HL-60 (cell line): ENCODE measurements around the gene SMOC1.

Experiments
- DNase-seq, 2 experiments: peaks; one replicate each; pipeline ENCODE4 v3.0.0-alpha.2; 2010 to 2020; ENCODE audit warnings: low read depth in 1 of 2, low spot score in 1 of 2
- H3K27ac ChIP-seq: fragments of 250-450 bp; sonication (Bioruptor Pico); replicated peaks from 2 replicates; pipeline ENCODE4 v1.5.1; 2020; ENCODE audit warnings: mild to moderate bottlenecking, moderate library complexity
- H3K27me3 ChIP-seq: fragments of 250-450 bp; sonication (Bioruptor Pico); 2 replicates; pipeline ENCODE4 v1.5.1; 2021; ENCODE audit warnings: mild to moderate bottlenecking, moderate library complexity; ENCODE audit not compliant: insufficient read depth, poor library complexity, severe bottlenecking
- H3K4me3 ChIP-seq: replicated peaks from 2 replicates; pipeline ENCODE4 v1.5.1; 2011; ENCODE audit warnings: mild to moderate bottlenecking, control low read depth, low read length; ENCODE audit not compliant: insufficient read depth
- GABPA ChIP-seq: IDR thresholded peaks from 2 replicates; pipeline ENCODE4 v1.6.1; 2012; ENCODE audit warnings: low read depth
- POLR2AphosphoS5 ChIP-seq: IDR thresholded peaks from 2 replicates; pipeline ENCODE4 v1.6.1; 2012; ENCODE audit warnings: low read depth
- SPI1 ChIP-seq: IDR thresholded peaks from 2 replicates; pipeline ENCODE4 v1.6.1; 2012; ENCODE audit warnings: low read depth, mild to moderate bottlenecking, borderline replicate concordance
- TF ChIP-seq, protein P1 (sequence below): IDR thresholded peaks from 2 replicates; pipeline ENCODE4 v1.6.1; 2012; ENCODE audit warnings: low read depth; ENCODE audit not compliant: insufficient replicate concordance
- TF ChIP-seq, protein P2 (sequence below): IDR thresholded peaks from one replicate; pipeline ENCODE4 v1.5.1; 2011; ENCODE audit warnings: low read length, control low read depth, inconsistent platforms; ENCODE audit not compliant: insufficient read depth

Gene SMOC1

DNA sequence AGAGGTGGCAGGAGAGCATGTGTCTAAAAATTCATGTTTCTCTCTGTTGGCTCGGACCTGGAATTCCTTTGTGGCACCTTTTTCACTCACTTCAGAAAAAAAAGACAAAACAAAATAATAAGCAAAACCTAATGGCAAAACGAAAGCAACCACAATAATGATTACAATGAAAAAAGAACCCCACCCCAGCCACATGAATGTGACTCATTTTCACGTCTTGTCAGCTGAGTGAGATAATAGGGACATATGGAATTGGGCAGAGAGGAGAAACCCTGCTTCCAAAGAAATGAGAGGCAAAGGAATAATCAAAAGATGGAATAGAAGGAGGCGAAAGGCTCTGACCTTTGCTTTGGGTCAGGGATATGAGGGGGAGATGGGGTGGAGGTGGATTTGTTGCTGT is 166.1 kb downstream of the SMOC1 start:
- TF ChIP-seq GABPA (no peak), POLR2AphosphoS5 (no peak)
- TF ChIP-seq, protein P1, sequence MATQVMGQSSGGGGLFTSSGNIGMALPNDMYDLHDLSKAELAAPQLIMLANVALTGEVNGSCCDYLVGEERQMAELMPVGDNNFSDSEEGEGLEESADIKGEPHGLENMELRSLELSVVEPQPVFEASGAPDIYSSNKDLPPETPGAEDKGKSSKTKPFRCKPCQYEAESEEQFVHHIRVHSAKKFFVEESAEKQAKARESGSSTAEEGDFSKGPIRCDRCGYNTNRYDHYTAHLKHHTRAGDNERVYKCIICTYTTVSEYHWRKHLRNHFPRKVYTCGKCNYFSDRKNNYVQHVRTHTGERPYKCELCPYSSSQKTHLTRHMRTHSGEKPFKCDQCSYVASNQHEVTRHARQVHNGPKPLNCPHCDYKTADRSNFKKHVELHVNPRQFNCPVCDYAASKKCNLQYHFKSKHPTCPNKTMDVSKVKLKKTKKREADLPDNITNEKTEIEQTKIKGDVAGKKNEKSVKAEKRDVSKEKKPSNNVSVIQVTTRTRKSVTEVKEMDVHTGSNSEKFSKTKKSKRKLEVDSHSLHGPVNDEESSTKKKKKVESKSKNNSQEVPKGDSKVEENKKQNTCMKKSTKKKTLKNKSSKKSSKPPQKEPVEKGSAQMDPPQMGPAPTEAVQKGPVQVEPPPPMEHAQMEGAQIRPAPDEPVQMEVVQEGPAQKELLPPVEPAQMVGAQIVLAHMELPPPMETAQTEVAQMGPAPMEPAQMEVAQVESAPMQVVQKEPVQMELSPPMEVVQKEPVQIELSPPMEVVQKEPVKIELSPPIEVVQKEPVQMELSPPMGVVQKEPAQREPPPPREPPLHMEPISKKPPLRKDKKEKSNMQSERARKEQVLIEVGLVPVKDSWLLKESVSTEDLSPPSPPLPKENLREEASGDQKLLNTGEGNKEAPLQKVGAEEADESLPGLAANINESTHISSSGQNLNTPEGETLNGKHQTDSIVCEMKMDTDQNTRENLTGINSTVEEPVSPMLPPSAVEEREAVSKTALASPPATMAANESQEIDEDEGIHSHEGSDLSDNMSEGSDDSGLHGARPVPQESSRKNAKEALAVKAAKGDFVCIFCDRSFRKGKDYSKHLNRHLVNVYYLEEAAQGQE, result no peak
- no peak overlapping the region for H3K27ac ChIP-seq
- H3K4me3 ChIP-seq, result no peak overlapping the region
- no peak for DNase-seq
- no peaks in the 10 kb centered on the region for H3K27me3 ChIP-seq

DNA sequence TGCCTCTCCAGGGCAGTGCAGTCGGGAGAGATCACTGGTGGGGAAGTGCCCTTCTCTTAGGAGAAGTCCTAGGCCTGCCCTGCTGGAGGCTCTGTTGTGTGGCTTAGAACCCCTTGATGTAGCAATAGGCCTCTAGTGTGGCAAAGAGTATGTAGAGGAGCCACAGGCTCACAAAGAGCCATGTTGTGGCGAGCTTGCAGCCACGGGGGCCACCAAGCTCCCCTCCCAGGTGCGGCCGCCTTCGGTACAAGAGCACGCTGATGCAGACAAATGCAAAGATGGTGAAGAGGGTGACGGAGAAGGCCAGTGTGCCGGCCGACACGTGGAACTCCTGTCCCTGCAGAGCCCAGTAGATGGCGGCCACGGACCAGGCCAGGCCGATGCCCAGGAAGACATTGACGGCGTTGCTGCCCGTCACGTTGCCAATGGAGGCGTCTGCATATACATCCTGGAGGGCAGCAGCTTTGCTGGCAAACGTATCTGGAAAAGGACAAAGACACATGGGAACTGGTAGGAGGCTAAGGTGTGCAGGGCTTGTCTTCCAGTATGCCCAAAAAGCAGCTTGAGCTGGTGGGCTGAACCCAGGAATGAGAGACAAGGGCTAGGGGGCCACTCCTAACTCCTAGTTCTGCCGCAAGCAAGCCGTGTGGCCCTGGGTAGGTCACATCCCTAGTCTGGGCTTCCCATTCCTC is 166.8 kb downstream of the SMOC1 start:
- DNase-seq, result peak; percentile 6 to 19
- no peak overlapping the region for H3K27ac ChIP-seq
- no peaks in the 10 kb centered on the region for H3K27me3 ChIP-seq
- no peak overlapping the region for H3K4me3 ChIP-seq
- TF ChIP-seq POLR2AphosphoS5 (no peak), SPI1 (no peak), GABPA (no peak)
- TF ChIP-seq, protein P2, sequence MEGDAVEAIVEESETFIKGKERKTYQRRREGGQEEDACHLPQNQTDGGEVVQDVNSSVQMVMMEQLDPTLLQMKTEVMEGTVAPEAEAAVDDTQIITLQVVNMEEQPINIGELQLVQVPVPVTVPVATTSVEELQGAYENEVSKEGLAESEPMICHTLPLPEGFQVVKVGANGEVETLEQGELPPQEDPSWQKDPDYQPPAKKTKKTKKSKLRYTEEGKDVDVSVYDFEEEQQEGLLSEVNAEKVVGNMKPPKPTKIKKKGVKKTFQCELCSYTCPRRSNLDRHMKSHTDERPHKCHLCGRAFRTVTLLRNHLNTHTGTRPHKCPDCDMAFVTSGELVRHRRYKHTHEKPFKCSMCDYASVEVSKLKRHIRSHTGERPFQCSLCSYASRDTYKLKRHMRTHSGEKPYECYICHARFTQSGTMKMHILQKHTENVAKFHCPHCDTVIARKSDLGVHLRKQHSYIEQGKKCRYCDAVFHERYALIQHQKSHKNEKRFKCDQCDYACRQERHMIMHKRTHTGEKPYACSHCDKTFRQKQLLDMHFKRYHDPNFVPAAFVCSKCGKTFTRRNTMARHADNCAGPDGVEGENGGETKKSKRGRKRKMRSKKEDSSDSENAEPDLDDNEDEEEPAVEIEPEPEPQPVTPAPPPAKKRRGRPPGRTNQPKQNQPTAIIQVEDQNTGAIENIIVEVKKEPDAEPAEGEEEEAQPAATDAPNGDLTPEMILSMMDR, result peak; percentile 15

DNA sequence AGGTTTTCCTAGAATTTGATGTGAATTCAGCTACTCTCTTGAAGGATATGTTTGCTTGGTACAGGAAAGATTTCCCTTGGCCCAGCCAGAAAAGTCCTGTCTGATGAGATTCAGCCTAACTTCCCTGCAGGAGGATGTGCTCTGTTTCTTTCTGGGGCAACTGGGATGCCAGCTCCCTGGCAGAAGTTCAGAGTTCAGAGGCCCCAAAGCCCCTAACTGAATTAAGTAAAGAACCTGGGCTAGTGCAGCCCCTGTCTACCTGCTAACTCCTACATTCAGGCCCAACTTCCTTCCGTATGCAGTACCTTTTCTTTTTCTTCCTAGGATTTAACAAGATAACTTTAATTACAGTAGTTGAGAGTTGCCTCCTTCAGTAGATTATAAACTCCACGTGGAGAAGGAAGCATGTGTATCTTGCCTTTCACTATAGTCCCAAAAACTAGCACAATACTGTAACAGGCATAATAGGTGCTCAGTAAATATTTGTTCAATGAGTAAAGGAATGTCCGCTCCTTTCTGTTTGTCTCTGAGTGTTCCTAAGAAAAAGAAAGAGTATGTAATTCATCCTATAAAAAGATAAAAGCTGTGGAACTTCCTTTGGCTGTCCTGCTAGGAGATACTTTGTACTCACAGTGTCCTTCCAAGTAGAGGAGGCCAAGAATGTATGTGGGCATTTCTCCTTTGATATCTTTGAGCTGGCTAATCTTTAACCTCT is 168.5 kb downstream of the SMOC1 start:
- no peak for DNase-seq
- TF ChIP-seq SPI1, result no peak
- TF ChIP-seq, protein P2, result no peak
- TF ChIP-seq GABPA, result no peak
- TF ChIP-seq, protein P1, result no peak
- TF ChIP-seq POLR2AphosphoS5, result no peak
- H3K4me3 ChIP-seq, result no peak overlapping the region
- no peak overlapping the region for H3K27ac ChIP-seq
- no peaks in the 10 kb centered on the region for H3K27me3 ChIP-seq

DNA sequence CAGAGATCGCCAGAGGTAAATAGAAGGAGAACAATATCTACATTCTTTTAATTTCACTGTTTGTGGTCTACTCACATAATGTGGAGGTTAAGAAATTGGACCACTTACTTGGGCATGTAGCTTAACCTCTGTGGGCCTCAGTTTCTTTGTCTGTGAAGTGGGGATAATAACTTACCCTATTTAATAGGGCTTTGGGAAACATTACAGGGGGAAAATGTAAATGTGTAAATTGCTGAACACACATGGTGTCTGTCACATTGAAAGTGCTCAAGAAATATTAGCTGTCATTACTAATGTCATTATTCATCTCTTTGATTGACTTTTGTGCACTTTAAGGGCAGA is 169.1 kb downstream of the SMOC1 start:
- H3K27me3 ChIP-seq, result no peaks in the 10 kb centered on the region
- no peak overlapping the region for H3K4me3 ChIP-seq
- TF ChIP-seq SPI1 (no peak), GABPA (no peak), POLR2AphosphoS5 (no peak)
- TF ChIP-seq, protein P2, result no peak
- TF ChIP-seq, protein P1, result no peak
- no peak for DNase-seq
- no peak overlapping the region for H3K27ac ChIP-seq
